Duodenal mucosa (tissue), 2 donors: ENCODE results near the gene SLC25A48.

Experiments
- H3K27ac ChIP-seq: one replicate; pipeline ENCODE4 v1.7.0; 2013; ENCODE audit warnings: low read depth, low read length
- H3K27me3 ChIP-seq, 2 donors: one replicate each; pipeline ENCODE4 v1.7.0; 2013; ENCODE audit warnings: low read length in 2 of 2, control low read depth in 1 of 2; ENCODE audit not compliant: insufficient read depth in 2 of 2, control insufficient read depth in 1 of 2
- H3K36me3 ChIP-seq, 2 donors: one replicate each; pipeline ENCODE4 v1.7.0; 2013; ENCODE audit warnings: low read length in 2 of 2, control low read depth in 1 of 2; ENCODE audit not compliant: insufficient read depth in 2 of 2, control insufficient read depth in 1 of 2
- H3K4me1 ChIP-seq, 2 donors: one replicate each; pipeline ENCODE4 v1.7.0; 2013; ENCODE audit warnings: low read length in 2 of 2, control low read depth in 1 of 2; ENCODE audit not compliant: insufficient read depth in 2 of 2, control insufficient read depth in 1 of 2
- H3K4me3 ChIP-seq, 2 donors: one replicate each; pipeline ENCODE4 v1.7.0; 2013; ENCODE audit warnings: low read length in 2 of 2, low read depth in 1 of 2
- H3K9ac ChIP-seq, 2 donors: one replicate each; pipeline ENCODE4 v1.7.0; 2013; ENCODE audit warnings: low read length in 2 of 2, low read depth in 1 of 2
- H3K9me3 ChIP-seq, 2 donors: one replicate each; pipeline ENCODE4 v1.7.0; 2013; ENCODE audit warnings: low read length in 2 of 2, control low read depth in 1 of 2; ENCODE audit not compliant: control insufficient read depth in 1 of 2

The SLC25A48 gene

DNA sequence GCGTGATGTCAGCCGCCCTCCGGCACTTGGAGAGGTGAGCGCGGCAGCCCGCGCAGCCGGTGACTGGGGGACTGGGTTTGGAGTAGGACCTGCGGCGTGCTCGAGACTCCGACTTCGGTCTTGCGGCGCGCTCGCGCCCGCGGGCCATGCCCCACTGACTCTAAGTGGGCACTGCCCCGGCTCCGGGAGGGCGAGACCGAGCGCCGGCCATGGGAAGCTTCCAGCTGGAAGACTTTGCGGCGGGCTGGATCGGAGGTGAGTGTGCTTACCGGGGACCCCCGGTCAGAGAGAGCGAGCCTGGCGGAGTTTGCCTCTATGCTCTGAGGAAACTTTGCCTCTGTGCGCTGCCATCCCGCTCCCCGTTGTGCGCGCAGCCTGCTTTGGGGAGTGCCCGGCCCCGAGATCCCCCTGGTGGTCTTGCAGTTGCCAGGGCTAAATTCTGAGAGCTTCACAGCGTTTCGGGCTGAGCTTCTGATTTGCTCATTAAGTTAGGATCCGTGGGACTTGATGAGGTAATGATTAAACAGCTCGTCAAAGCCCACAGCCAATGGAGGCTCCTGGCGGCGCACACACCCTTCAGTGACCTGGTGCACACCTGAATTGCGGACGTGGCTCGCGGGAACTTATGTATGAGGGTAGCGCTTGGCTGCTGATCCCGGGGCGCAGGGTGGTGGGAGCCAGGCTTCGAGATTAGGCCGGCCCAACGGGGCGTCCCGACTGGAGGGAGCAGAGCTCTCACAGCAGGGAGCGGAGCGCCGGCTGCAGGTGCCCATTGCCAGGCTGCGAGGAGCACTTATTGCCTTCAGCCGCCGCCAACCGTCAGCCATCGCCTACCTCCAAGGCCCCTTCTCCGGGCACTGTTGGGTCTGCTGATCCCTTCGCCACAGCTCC, at the start of gene SLC25A48:
SLC25A48 (plus strand) TSS at position 25 of the 891 bp plus-strand sequence; CDS start at position 210, 185 bp downstream.
- peak within 1 kb of the TSS; percentile 59 to 63 for H3K9ac ChIP-seq
- peaks cover 9 to 21% of the 10 kb centered on the region in 2 donors for H3K27me3 ChIP-seq
- H3K36me3 ChIP-seq = no peaks in the 10 kb centered on the region
- H3K27ac ChIP-seq = peak within 1 kb of the TSS; percentile 38
- H3K4me3 ChIP-seq = peak within 1 kb of the TSS; percentile 62 to 69
- H3K9me3 ChIP-seq = peaks cover 0 to 4% of the 10 kb centered on the region in 2 donors
- no peaks in the 10 kb centered on the region for H3K4me1 ChIP-seq

DNA sequence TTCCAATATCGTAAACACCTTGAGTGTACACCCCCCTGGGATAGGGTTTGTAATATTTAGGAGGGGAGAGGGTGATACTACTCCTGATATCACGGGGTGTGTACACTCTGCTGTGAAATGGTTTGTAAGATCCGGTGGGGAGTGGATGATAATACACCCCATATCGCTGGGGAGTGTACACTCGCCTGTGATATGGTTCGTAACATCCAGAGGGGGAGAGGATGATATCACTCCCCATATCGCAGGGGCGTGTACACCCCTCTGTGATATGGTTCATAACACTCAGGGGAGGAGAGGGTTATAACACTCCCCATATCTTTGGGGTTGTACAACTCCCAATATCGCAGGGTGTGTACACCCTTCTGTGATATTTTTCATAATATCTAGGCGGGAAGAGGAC, 33.8 kb upstream of the SLC25A48 start:
- H3K36me3 ChIP-seq = no peaks in the 10 kb centered on the region
- H3K4me3 ChIP-seq = no peak overlapping the region
- no peaks in the 10 kb centered on the region for H3K27me3 ChIP-seq
- no peak overlapping the region for H3K9ac ChIP-seq
- no peak overlapping the region for H3K27ac ChIP-seq
- no peaks in the 10 kb centered on the region for H3K9me3 ChIP-seq
- H3K4me1 ChIP-seq = no peaks in the 10 kb centered on the region

DNA sequence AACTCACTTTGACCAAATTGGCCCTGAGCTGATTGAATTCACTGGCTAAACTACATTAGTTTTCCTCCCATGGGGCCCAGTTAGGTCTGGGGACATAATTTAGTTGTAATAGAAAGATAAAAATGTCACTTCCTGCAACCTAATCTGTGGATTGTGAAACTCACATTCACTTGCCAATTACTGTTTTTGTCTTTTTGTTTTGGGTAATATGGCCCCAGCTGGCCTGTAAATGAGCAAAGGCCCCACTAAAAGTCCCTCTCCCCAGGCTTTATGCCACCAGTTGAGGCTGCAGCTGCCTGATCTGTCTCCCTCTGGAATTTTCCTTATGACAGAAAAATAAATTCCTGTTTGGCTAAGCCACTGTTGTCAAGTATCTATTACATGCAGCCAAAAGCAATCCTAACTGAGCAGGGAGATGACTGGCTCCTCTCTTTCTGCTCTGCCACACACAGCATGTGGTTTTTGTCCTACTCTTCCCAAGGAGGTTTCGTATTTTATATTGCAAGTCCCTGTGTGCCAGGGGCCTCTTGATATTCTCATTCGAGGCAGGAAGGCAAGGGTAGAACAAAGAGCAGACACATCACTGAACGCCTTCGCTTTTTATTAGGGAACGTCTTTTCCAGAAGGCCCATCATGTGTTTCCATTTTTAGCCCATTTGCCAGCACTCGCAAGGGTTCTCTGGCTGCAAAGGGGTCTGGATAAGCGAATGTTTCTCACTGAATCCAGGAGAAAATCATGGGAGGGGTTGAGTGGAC, 24.1 kb upstream of the SLC25A48 start:
- Histone ChIP-seq H3K27ac (no peak overlapping the region), H3K4me1 (no peaks in the 10 kb centered on the region), H3K36me3 (no peaks in the 10 kb centered on the region), H3K4me3 (no peak overlapping the region), H3K9ac (no peak overlapping the region), H3K9me3 (no peaks in the 10 kb centered on the region), H3K27me3 (no peaks in the 10 kb centered on the region)

DNA sequence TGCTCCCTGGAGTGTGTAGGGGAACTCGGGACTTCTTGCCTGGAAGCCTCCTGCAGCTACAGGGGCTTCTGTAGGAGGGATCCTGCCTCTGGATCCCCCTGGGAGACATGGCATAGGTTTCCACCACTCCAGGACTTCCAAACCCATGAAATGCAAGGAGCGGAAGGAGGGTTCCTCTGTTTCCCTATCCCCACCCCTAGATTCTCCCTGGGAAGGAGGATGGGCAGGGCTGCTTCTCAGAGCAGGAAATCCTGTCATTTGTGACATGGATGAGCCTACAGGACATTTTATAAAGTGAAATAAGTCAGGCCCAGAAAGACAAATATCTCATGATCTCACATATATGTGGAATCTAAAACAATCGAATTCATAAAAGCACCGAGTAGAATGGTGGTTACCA, 23.5 kb upstream of the SLC25A48 start:
- H3K4me1 ChIP-seq = no peaks in the 10 kb centered on the region
- H3K36me3 ChIP-seq = no peaks in the 10 kb centered on the region
- H3K27ac ChIP-seq = no peak overlapping the region
- H3K27me3 ChIP-seq = no peaks in the 10 kb centered on the region
- H3K9me3 ChIP-seq = no peaks in the 10 kb centered on the region
- H3K4me3 ChIP-seq = no peak overlapping the region
- H3K9ac ChIP-seq = no peak overlapping the region

DNA sequence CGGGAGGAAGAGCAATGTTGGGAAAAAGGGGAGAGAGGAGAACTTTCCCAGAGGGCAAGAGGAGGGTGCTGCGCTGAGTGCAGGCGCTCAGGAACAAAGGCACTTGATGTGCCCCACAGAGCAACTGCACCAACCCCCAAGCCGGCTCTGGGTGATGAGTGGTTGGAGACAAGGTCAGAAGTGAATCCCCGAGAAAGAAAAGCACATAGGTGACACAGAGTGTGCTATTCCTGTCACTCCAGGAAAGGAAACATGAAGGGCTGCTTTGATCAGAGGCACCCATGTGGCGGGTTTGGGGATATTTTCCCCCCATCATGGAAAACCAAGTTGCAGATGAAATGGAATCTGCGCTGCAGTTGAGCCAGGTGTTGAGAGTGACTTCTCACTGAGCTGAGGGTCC, 20.7 kb upstream of the SLC25A48 start:
- H3K27me3 ChIP-seq = peaks cover 0 to 6% of the 10 kb centered on the region in 2 donors
- H3K9me3 ChIP-seq = no peaks in the 10 kb centered on the region
- H3K27ac ChIP-seq = no peak overlapping the region
- no peak overlapping the region for H3K4me3 ChIP-seq
- H3K4me1 ChIP-seq = no peaks in the 10 kb centered on the region
- no peak overlapping the region for H3K9ac ChIP-seq
- no peaks in the 10 kb centered on the region for H3K36me3 ChIP-seq

GRCh38 chr5:135814316-135814715, 20.1 kb upstream of the SLC25A48 start:
- Histone ChIP-seq H3K9me3 (no peaks in the 10 kb centered on the region), H3K4me3 (no peak overlapping the region), H3K36me3 (no peaks in the 10 kb centered on the region), H3K4me1 (no peaks in the 10 kb centered on the region), H3K27me3 (peaks cover 0 to 6% of the 10 kb centered on the region in 2 donors), H3K9ac (no peak overlapping the region), H3K27ac (no peak overlapping the region)

GRCh38 chr5:135814812-135815211, 19.7 kb upstream of the SLC25A48 start:
- no peak overlapping the region for H3K27ac ChIP-seq
- H3K4me3 ChIP-seq = no peak overlapping the region
- no peaks in the 10 kb centered on the region for H3K9me3 ChIP-seq
- H3K4me1 ChIP-seq = no peaks in the 10 kb centered on the region
- H3K9ac ChIP-seq = no peak overlapping the region
- H3K27me3 ChIP-seq = peaks cover 0 to 6% of the 10 kb centered on the region in 2 donors
- H3K36me3 ChIP-seq = no peaks in the 10 kb centered on the region

DNA sequence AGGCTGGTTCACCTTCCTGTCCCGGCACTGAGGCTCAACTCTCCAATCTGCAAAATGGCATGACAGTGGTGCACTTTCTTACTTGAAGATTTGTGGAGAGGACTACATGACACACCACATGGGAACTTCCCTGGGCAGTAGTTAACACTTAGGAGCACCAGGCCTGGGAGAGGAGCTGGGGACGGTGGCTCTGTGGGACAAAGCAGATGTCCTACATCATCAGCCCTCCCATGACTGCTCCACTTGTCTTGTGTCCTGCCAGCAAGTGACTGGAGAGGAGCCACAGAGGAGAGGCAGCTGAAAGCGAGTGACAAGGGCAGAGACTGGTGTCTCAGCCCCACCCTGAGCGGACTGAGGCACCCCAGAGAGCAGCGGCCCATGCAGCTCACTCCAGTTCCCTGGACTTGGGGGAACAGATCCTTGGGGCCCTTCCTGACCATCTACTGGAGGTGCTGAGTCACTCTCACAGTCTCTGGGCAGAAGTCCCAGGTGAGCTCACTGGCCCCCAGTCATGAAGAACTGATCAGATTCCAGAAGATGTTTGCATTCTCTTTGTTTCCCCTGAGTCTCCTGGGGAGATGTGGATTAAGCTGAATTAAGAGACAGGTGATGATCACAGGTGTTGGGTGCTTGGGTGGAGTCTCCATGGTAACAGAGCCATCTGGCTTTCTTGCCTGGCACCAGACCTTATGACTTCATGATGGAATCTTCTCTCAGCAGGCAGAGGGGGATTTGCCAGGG, 13.2 kb upstream of the SLC25A48 start:
- H3K9me3 ChIP-seq = no peaks in the 10 kb centered on the region
- no peaks in the 10 kb centered on the region for H3K4me1 ChIP-seq
- H3K27ac ChIP-seq = no peak overlapping the region
- H3K4me3 ChIP-seq = no peak overlapping the region
- H3K36me3 ChIP-seq = no peaks in the 10 kb centered on the region
- H3K27me3 ChIP-seq = peaks cover 0 to 6% of the 10 kb centered on the region in 2 donors
- no peak overlapping the region for H3K9ac ChIP-seq

DNA sequence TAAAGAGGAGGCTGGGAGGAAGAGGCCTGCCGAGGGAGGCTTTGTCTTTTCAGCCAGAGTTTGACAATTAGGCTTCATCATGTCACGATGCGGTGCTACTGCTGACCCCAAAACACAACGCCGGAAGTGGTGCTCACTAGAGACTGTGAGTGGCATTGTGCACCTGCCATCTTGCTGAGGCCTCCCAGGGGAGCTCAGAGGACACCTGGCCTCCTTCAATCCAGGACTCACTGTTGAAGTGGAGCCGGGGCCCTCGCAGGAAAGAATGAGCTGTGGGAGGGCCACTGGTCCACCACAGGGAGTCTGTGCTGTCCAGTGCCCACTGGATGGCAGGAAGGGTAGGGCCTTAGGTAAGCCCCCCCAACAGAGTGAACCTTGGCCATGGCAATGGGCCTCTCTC, 12.7 kb upstream of the SLC25A48 start:
- Histone ChIP-seq H3K4me3 (no peak overlapping the region), H3K27ac (no peak overlapping the region), H3K9ac (no peak overlapping the region), H3K9me3 (no peaks in the 10 kb centered on the region), H3K27me3 (peaks cover 0 to 6% of the 10 kb centered on the region in 2 donors), H3K4me1 (no peaks in the 10 kb centered on the region), H3K36me3 (no peaks in the 10 kb centered on the region)

DNA sequence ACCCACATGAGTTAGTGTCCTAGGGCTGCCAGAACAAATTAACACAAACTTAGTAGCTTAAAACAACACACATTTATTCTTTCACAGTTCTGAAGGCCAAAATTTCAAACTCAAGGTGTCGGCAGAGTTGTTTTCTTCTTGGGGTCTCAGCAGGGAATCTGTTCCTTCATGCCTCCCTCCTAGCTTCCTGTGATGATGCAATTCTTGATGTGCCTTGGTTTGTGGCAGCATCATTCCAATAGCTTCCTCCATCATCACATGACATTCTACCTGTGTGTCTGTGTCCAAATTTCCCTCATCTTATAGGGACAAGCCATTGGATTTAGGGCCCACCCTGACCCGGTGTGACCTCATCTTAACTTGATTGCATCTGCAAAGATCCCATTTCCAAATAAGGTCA, 12.2 kb upstream of the SLC25A48 start:
- no peak overlapping the region for H3K9ac ChIP-seq
- no peak overlapping the region for H3K4me3 ChIP-seq
- no peaks in the 10 kb centered on the region for H3K9me3 ChIP-seq
- no peak overlapping the region for H3K27ac ChIP-seq
- H3K36me3 ChIP-seq = no peaks in the 10 kb centered on the region
- no peaks in the 10 kb centered on the region for H3K4me1 ChIP-seq
- peaks cover 0 to 6% of the 10 kb centered on the region in 2 donors for H3K27me3 ChIP-seq
